Smooth muscle cell (in vitro differentiated cells): ENCODE results near the gene RAD18. TPM values are rescaled to one million over a fixed set of nuclear protein-coding genes. Genes with fewer than 3 reads are reported as not detected.

ENCODE experiments used
- DNase-seq: peaks from one replicate; lab custom pipeline; 2025; ENCODE audit not compliant: unreplicated experiment; lab: John Stamatoyannopoulos, UW
- H2AFZ ChIP-seq: fragments of 200-600 bp; sonication (generic); 2 replicates; pipeline ENCODE4 v1.6.0; 2016; ENCODE audit warnings: antibody characterized with exemption, low read depth, mild to moderate bottlenecking
- H3F3A ChIP-seq: fragments of 200-600 bp; sonication (generic); 2 replicates; pipeline ENCODE4 v1.6.0; 2017; ENCODE audit warnings: antibody characterized with exemption, low read depth
- H3K27ac ChIP-seq: fragments of 200-600 bp; sonication (generic); 2 replicates; pipeline ENCODE4 v1.5.1; 2016; ENCODE audit warnings: low read depth, mild to moderate bottlenecking
- H3K27me3 ChIP-seq: fragments of 200-600 bp; sonication (generic); 2 replicates; pipeline ENCODE4 v1.6.1; 2016; ENCODE audit warnings: low read depth, mild to moderate bottlenecking
- H3K36me3 ChIP-seq: fragments of 200-600 bp; sonication (generic); 2 replicates; pipeline ENCODE4 v1.5.1; 2016; ENCODE audit warnings: low read depth
- H3K4me1 ChIP-seq: fragments of 200-600 bp; sonication (generic); 2 replicates; pipeline ENCODE4 v1.5.1; 2016; ENCODE audit warnings: low read depth
- H3K4me2 ChIP-seq: fragments of 200-600 bp; sonication (generic); 2 replicates; pipeline ENCODE4 v1.6.0; 2016; ENCODE audit warnings: mild to moderate bottlenecking
- H3K4me3 ChIP-seq: fragments of 200-600 bp; sonication (generic); 2 replicates; pipeline ENCODE4 v1.5.1; 2016; ENCODE audit warnings: mild to moderate bottlenecking
- H3K79me2 ChIP-seq: fragments of 200-600 bp; sonication (generic); 2 replicates; pipeline ENCODE4 v1.6.0; 2016; ENCODE audit warnings: low read depth, mild to moderate bottlenecking
- H3K9ac ChIP-seq: fragments of 200-600 bp; sonication (generic); 2 replicates; pipeline ENCODE4 v1.6.0; 2016; ENCODE audit warnings: low read depth
- H3K9me3 ChIP-seq: fragments of 200-600 bp; sonication (generic); replicated peaks from 2 replicates; pipeline ENCODE4 v1.5.1; 2016; ENCODE audit warnings: low read depth
- H4K20me1 ChIP-seq: fragments of 200-600 bp; sonication (generic); 2 replicates; pipeline ENCODE4 v1.6.0; 2016; ENCODE audit warnings: low read depth
- CTCF ChIP-seq: fragments of 200-600 bp; sonication (generic); IDR thresholded peaks from 2 replicates; pipeline ENCODE4 v1.5.1; 2017; ENCODE audit warnings: borderline replicate concordance, mild to moderate bottlenecking, antibody characterized with exemption; ENCODE audit not compliant: insufficient read depth, poor library complexity, severe bottlenecking
- WGBS: methylation state at CpG from one replicate; pipeline ENCODE4 v1.1.7; 2016; ENCODE audit warnings: low lambda C conversion rate; 5-methylcytosine and 5-hydroxymethylcytosine counted together
- polyA plus RNA-seq: library from polyadenylated mRNA; unstranded; fragments of >200 nt; fragmentation: Nextera tagmentation; extraction: Ambion mirVana; gene quantifications from 2 replicates; pipeline ENCODE4 v1.2.1, GENCODE V29; 2016
- total RNA-seq: library from RNA; depleted of rRNA; stranded (reverse); fragments of >200 nt; gene quantifications from 2 replicates; pipeline ENCODE4 v1.2.3, GENCODE V29; 2014

RAD18 gene
- total and polyA plus RNA-seq, 2 experiments from 2014 or later, result 8.9 to 16.0 TPM

GRCh38 chr3:8884630-8885290 lies 78.5 kb downstream of the RAD18 start:
- Histone ChIP-seq H3K36me3 (no peaks in the 10 kb centered on the region), H3K27ac (peak overlapping the region; percentile 5), H3K79me2 (no peaks in the 10 kb centered on the region), H3K4me1 (no peaks in the 10 kb centered on the region), H3K4me2 (no peak overlapping the region), H2AFZ (no peak overlapping the region), H3K4me3 (no peak overlapping the region), H3K9me3 (no peaks in the 10 kb centered on the region), H3K9ac (no peak overlapping the region), H3K27me3 (no peaks in the 10 kb centered on the region), H3F3A (no peaks in the 10 kb centered on the region), H4K20me1 (no peaks in the 10 kb centered on the region)
- 87% methylated on average over 1 of the region's 1 CpG for WGBS
- TF ChIP-seq CTCF, result no peak
- no peak for DNase-seq

- DNase-seq, result no peak
- no peaks in the 10 kb centered on the region for H3K27me3 ChIP-seq
- no peaks in the 10 kb centered on the region for H3K36me3 ChIP-seq
- no peaks in the 10 kb centered on the region for H3F3A ChIP-seq
- no peak overlapping the region for H3K4me3 ChIP-seq
- H2AFZ ChIP-seq, result no peak overlapping the region
- no peak for TF ChIP-seq CTCF
- no peak overlapping the region for H3K4me2 ChIP-seq
- no peak overlapping the region for H3K9ac ChIP-seq
- H3K9me3 ChIP-seq, result no peaks in the 10 kb centered on the region
- no peaks in the 10 kb centered on the region for H4K20me1 ChIP-seq
- no peak overlapping the region for H3K27ac ChIP-seq
- WGBS, result 95% methylated on average over 3 of the region's 3 CpGs
- H3K4me1 ChIP-seq, result no peaks in the 10 kb centered on the region
- H3K79me2 ChIP-seq, result no peaks in the 10 kb centered on the region
Observed at GRCh38 chr3:8882642-8883041, 80.6 kb downstream of the RAD18 start.

- no peak overlapping the region for H3K9ac ChIP-seq
- H3K9me3 ChIP-seq, result no peaks in the 10 kb centered on the region
- no peaks in the 10 kb centered on the region for H3K27me3 ChIP-seq
- H4K20me1 ChIP-seq, result no peaks in the 10 kb centered on the region
- H3K79me2 ChIP-seq, result no peaks in the 10 kb centered on the region
- no peaks in the 10 kb centered on the region for H3F3A ChIP-seq
- peak overlapping the region; percentile 18 for H3K27ac ChIP-seq
- no peaks in the 10 kb centered on the region for H3K4me1 ChIP-seq
- TF ChIP-seq CTCF, result no peak
- DNase-seq, result no peak
- no peaks in the 10 kb centered on the region for H3K36me3 ChIP-seq
- no peak overlapping the region for H3K4me3 ChIP-seq
- H2AFZ ChIP-seq, result no peak overlapping the region
- no peak overlapping the region for H3K4me2 ChIP-seq
- WGBS, result 69% methylated on average over 3 of the region's 3 CpGs
Observed at GRCh38 chr3:8882171-8882593, 81.1 kb downstream of the RAD18 start.

- H3K27me3 ChIP-seq, result no peaks in the 10 kb centered on the region
- no peak for TF ChIP-seq CTCF
- no peak overlapping the region for H2AFZ ChIP-seq
- H3K9ac ChIP-seq, result no peak overlapping the region
- H3K79me2 ChIP-seq, result no peaks in the 10 kb centered on the region
- no peaks in the 10 kb centered on the region for H3K4me1 ChIP-seq
- no peaks in the 10 kb centered on the region for H3K9me3 ChIP-seq
- H3K36me3 ChIP-seq, result no peaks in the 10 kb centered on the region
- no peaks in the 10 kb centered on the region for H3F3A ChIP-seq
- H3K4me2 ChIP-seq, result no peak overlapping the region
- H3K27ac ChIP-seq, result no peak overlapping the region
- WGBS, result 95% methylated on average over 5 of the region's 5 CpGs
- DNase-seq, result no peak
- no peak overlapping the region for H3K4me3 ChIP-seq
- no peaks in the 10 kb centered on the region for H4K20me1 ChIP-seq
Observed at GRCh38 chr3:8879347-8879944, 83.8 kb downstream of the RAD18 start.
